ENCODE measurements around the gene USP6NL. TPM values are rescaled to one million over a fixed set of nuclear protein-coding genes. Genes with fewer than 3 reads are reported as not detected.

The USP6NL gene
- total RNA-seq, 1 experiment from 2014 or later = 24.6 TPM

- no peak for TF ChIP-seq POLR2AphosphoS5 (IDR thresholded peaks at IDR 0.05; ENCODE audit: low read depth, low read length)
Observed at GRCh38 chr10:11448190-11448544, 163.3 kb downstream of the USP6NL start (continued).

- ChIA-PET POLR2A (no interaction called here), RAD21 (ENCODE audit: low non-redundant PET in 1 of 2, low total read pairs in 2 of 2, uncharacterized antibody in 2 of 2, unreplicated experiment in 2 of 2) (no interaction called here), CTCF (no interaction called here)
- H3K9me2 ChIP-seq (ENCODE audit: insufficient read depth) = no peaks in the 10 kb centered on the region
- no peak overlapping the region for H2AFZ ChIP-seq (ENCODE audit: low read depth, low read length, poor library complexity, severe bottlenecking)
- no peaks in the 10 kb centered on the region for H3K36me3 ChIP-seq (ENCODE audit: control insufficient read depth in 1 of 2, insufficient read depth in 2 of 2, low read length in 2 of 2)
- H3K4me2 ChIP-seq (ENCODE audit: low read length) = no peak overlapping the region
- TF ChIP-seq EZH2 (IDR thresholded peaks at IDR 0.05) = no peak
- TF ChIP-seq YY1 (IDR thresholded peaks at IDR 0.05; ENCODE audit: extremely low read depth, insufficient replicate concordance, low read depth, low read length) = no peak
- no peak for TF ChIP-seq RAD21 (IDR thresholded peaks at IDR 0.05; ENCODE audit: low read depth)
- no peak for TF ChIP-seq SIN3A (IDR thresholded peaks at IDR 0.05; ENCODE audit: low read depth)
- TF ChIP-seq REST (IDR thresholded peaks at IDR 0.05; ENCODE audit: low read depth) = no peak
- no peak for TF ChIP-seq TCF7L2 (IDR thresholded peaks at IDR 0.05; ENCODE audit: borderline replicate concordance, extremely low read depth, insufficient read depth, insufficient read length)
- no peak for TF ChIP-seq MAX (IDR thresholded peaks at IDR 0.05)
- TF ChIP-seq CBX3 (IDR thresholded peaks at IDR 0.05; ENCODE audit: low read depth) = no peak
- TF ChIP-seq ZNF274 (IDR thresholded peaks at IDR 0.05; ENCODE audit: low read depth, low read length) = no peak
- TF ChIP-seq ZFX (IDR thresholded peaks at IDR 0.05) = no peak
- no peak for TF ChIP-seq SP1 (IDR thresholded peaks at IDR 0.05; ENCODE audit: low read depth)
- no peak for TF ChIP-seq EZH2phosphoT487 (IDR thresholded peaks at IDR 0.05; ENCODE audit: borderline replicate concordance)
- TF ChIP-seq ATF3 (IDR thresholded peaks at IDR 0.05) = no peak
- TF ChIP-seq CEBPB (IDR thresholded peaks at IDR 0.05; ENCODE audit: low read depth) = no peak
- TF ChIP-seq POLR2AphosphoS5 (IDR thresholded peaks at IDR 0.05; ENCODE audit: low read depth, low read length) = no peak
- no peak for TF ChIP-seq EGR1 (IDR thresholded peaks at IDR 0.05; ENCODE audit: low read depth)
- TF ChIP-seq SRF (IDR thresholded peaks at IDR 0.05; ENCODE audit: low read depth) = no peak
- no peaks in the 10 kb centered on the region for H3K9me3 ChIP-seq (ENCODE audit: control insufficient read depth in 1 of 2, insufficient read depth in 1 of 2, low read depth in 1 of 2, low read length in 2 of 2)
- no peak for DNase-seq (ENCODE audit: low read depth, low spot score)
- no peak overlapping the region for H3K27ac ChIP-seq (ENCODE audit: low read depth, low read length)
- no peaks in the 10 kb centered on the region for H3K4me1 ChIP-seq (ENCODE audit: control insufficient read depth in 1 of 2, insufficient read depth in 2 of 2, low read length in 2 of 2)
- no peaks in the 10 kb centered on the region for H4K20me1 ChIP-seq (ENCODE audit: insufficient read depth)
- H3K4me3 ChIP-seq (replicated peaks in 1 of 2; ENCODE audit: low read depth in 1 of 2, low read length in 2 of 2) = no peak overlapping the region
- intact Hi-C loops (cut with micrococcal nuclease) = no loop called here
- BruUV-seq (replicated peaks) = no TSS peak
- no peak overlapping the region for H3K9ac ChIP-seq (ENCODE audit: low read length)
- peaks cover 17% of the 10 kb centered on the region; the same call in 1 of the 2 replicates for H3K27me3 ChIP-seq (ENCODE audit: insufficient read depth, low read length)
- H3K79me2 ChIP-seq (ENCODE audit: insufficient read depth, low read length) = no peaks in the 10 kb centered on the region
- no peak for ATAC-seq
Observed at GRCh38 chr10:11447586-11447985, 163.9 kb downstream of the USP6NL start.
